ENCODE measurements around the gene ZNF804A.

Gene ZNF804A

GRCh38 chr2:184589261-184589660, 9.1 kb upstream of the ZNF804A start:
- TF ChIP-seq SIN3A (IDR thresholded peaks at IDR 0.05; ENCODE audit: borderline replicate concordance, insufficient read depth, low read length) = no peak
- TF ChIP-seq TAF1 (IDR thresholded peaks at IDR 0.05; ENCODE audit: borderline replicate concordance, insufficient read depth, low read length) = no peak
- no peak for TF ChIP-seq REST (IDR thresholded peaks at IDR 0.05; ENCODE audit: insufficient read depth in 1 of 2, low read depth in 2 of 2, low read length in 2 of 2)
- TF ChIP-seq POLR2AphosphoS5 (IDR thresholded peaks at IDR 0.05; ENCODE audit: low read depth, low read length) = no peak
- no peak for TF ChIP-seq FOXP2 (optimal IDR thresholded peaks at IDR 0.05; ENCODE audit: borderline replicate concordance, extremely low read depth, extremely low read length, insufficient read depth)

GRCh38 chr2:184596819-184597411, 1.4 kb upstream of the ZNF804A start:
- no peak for TF ChIP-seq TAF1 (IDR thresholded peaks at IDR 0.05; ENCODE audit: borderline replicate concordance, insufficient read depth, low read length)
- TF ChIP-seq SIN3A (IDR thresholded peaks at IDR 0.05; ENCODE audit: borderline replicate concordance, insufficient read depth, low read length) = no peak
- TF ChIP-seq FOXP2 (optimal IDR thresholded peaks at IDR 0.05; ENCODE audit: borderline replicate concordance, extremely low read depth, extremely low read length, insufficient read depth) = no peak
- TF ChIP-seq REST (IDR thresholded peaks at IDR 0.05; ENCODE audit: insufficient read depth in 1 of 2, low read depth in 2 of 2, low read length in 2 of 2) = no peak
- TF ChIP-seq POLR2AphosphoS5 (IDR thresholded peaks at IDR 0.05; ENCODE audit: low read depth, low read length) = no peak

GRCh38 chr2:184597571-184597991, 748 bp upstream of the ZNF804A start:
- no peak for TF ChIP-seq SIN3A (IDR thresholded peaks at IDR 0.05; ENCODE audit: borderline replicate concordance, insufficient read depth, low read length)
- no peak for TF ChIP-seq REST (IDR thresholded peaks at IDR 0.05; ENCODE audit: insufficient read depth in 1 of 2, low read depth in 2 of 2, low read length in 2 of 2)
- TF ChIP-seq POLR2AphosphoS5 (IDR thresholded peaks at IDR 0.05; ENCODE audit: low read depth, low read length) = no peak
- TF ChIP-seq FOXP2 (optimal IDR thresholded peaks at IDR 0.05; ENCODE audit: borderline replicate concordance, extremely low read depth, extremely low read length, insufficient read depth) = no peak
- no peak for TF ChIP-seq TAF1 (IDR thresholded peaks at IDR 0.05; ENCODE audit: borderline replicate concordance, insufficient read depth, low read length)

- TF ChIP-seq POLR2AphosphoS5 (IDR thresholded peaks at IDR 0.05; ENCODE audit: low read depth, low read length) (no peak), FOXP2 (optimal IDR thresholded peaks at IDR 0.05; ENCODE audit: borderline replicate concordance, extremely low read depth, extremely low read length, insufficient read depth) (no peak), SIN3A (IDR thresholded peaks at IDR 0.05; ENCODE audit: borderline replicate concordance, insufficient read depth, low read length) (no peak), REST (IDR thresholded peaks at IDR 0.05; ENCODE audit: insufficient read depth in 1 of 2, low read depth in 2 of 2, low read length in 2 of 2) (no peak), TAF1 (IDR thresholded peaks at IDR 0.05; ENCODE audit: borderline replicate concordance, insufficient read depth, low read length) (no peak)
These were observed 370 bp upstream of the ZNF804A start for GRCh38 chr2:184598002-184598315.

Data from PFSK-1 (cell line).